ENCODE results near the gene RANBP1.
A peak's percentile ranks its signal among the peaks of the same experiment; 100 is the strongest.
"Not testable (repeated sequence)": the region's sequence is repeated elsewhere in the genome, so short reads cannot be mapped to it uniquely, and the experiment has no call there.

Gene RANBP1

DNA sequence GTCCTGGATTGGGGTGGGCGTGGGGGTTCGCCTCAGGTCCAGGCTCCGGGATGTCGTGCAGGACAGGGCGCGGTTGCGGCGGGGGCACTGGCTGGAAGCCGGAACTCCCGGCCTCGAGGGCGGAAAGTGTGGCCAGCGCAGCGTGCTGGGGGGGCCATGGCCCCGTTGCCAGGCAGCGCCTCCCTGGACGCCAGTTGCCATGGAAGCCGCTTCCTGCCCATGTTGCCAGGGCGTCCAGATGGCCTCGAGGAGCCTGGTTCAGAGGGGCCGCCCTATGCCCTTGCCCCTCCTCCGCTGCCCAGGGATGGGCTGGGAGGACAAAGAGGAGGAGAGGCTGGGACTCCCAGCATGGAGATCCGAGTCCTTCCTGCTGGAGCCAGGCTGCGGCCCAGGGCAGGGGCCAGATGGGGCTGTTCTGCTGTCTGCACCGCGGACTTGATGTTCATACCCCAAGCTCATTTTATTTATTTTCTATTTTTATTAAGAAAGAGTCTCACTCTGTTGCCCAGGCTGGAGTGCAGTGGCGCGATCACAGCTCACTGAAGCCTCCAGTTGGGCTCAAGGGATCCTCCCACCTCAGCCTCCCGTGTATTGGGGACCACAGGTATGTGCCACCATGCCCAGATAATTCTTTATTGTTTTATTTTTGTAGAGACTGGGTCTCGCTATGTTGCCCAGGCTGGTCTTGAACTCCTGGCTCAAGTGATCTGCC is 39.6 kb downstream of the RANBP1 start:
- DNase-seq: peak; percentile 80 to 88

DNA sequence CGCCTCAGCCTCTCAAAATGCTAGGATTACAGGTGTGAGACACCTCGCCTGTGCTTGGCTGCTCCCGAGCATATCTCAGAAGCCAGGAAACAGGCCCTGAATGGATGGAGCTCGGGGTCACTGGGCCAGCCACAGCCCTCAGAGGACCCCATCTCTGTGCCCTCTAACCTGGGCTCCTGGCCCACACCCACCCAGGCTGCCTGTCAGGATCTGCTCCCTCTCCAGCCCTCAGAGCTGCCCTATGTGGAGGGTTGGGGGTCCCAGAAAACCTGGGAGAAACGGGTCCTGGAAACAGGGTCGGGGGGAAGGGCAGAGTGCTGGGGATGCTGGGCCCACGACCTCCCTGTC is 40.1 kb downstream of the RANBP1 start:
- no peak for DNase-seq

- DNase-seq: peak; percentile 59 to 67
Observed at GRCh38 chr22:20156611-20157429, 40.9 kb downstream of the RANBP1 start.

- no peak for DNase-seq
Observed at GRCh38 chr22:20157430-20158183, 41.7 kb downstream of the RANBP1 start.

DNA sequence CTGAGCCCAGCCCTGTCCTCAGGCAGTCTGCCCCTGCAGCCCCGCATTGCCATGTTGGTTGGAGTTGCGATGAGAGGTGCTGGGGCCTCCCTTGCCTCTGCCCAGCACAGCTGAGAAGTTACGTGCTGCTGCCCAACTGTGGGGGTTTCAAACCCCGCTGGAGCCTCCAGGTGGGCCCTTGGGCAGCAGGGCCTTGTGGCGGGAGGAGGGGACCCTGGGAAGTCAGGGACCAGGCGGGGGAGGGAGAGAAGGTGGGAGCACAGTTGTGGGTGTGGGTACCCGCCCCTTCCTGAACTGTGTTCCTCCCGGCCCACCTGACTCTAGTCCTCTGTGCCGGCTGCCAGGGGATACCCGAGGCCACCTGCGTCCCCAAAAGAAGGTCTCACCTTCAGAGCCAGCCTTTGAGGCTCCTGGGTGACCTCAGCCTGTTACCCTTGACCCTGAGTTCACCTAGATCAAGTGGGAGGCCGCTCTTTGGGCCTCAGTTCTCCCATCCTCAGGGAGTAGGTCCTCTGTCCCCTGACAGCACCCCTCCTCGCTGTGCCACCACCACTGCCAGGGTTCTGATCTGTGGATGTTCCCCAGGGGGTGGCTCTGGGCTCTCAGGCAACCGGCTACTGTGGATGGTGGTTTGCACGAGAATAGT is 42.6 kb downstream of the RANBP1 start:
- no peak for DNase-seq

DNA sequence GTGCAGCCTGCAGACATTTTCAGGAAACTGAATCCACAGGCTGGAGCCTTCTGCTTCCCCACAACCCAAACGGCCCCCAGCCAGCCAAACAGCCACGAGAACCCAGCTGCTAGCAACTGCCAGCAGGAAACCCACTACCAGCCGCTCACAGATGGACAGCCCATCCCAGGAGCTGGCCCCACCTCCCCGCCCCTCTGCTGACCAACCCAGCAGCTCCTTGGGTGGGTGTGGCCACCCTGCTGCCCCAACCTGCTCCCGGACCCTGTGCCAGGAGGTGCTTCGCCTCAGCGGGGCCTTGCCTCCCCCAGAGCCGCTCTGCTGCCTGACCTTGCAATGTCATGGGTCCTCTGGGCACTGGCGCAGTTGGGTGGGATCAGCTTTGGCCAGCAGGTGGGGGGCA is 43.2 kb downstream of the RANBP1 start:
- no peak for DNase-seq

DNA sequence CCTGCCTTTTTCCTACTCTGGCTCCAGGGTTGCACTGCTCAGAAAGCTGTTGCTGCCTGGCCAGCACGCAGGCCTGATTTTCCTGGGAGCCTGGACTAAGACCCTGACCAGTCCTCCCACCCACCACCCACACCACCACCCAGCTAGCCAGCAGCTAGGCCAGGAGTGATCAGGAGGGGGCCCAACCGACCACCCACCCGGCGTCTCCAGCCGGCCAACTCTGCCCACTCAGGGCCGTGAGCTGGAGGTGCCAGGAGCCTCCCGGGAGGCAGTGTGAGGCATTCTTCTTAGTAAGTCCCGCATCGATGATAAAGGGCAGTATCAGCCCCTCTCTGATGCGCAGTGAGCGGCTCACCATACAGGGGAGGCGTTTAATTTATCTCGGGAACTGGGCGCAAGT is 43.6 kb downstream of the RANBP1 start:
- not testable (repeated sequence) for DNase-seq

GRCh38 chr22:20160041-20160440 is 44.1 kb downstream of the RANBP1 start:
- no peak for DNase-seq

GRCh38 chr22:20164863-20165262 is 49.0 kb downstream of the RANBP1 start:
- no peak for DNase-seq

GRCh38 chr22:20165421-20165820 is 49.5 kb downstream of the RANBP1 start:
- no peak for DNase-seq

DNA sequence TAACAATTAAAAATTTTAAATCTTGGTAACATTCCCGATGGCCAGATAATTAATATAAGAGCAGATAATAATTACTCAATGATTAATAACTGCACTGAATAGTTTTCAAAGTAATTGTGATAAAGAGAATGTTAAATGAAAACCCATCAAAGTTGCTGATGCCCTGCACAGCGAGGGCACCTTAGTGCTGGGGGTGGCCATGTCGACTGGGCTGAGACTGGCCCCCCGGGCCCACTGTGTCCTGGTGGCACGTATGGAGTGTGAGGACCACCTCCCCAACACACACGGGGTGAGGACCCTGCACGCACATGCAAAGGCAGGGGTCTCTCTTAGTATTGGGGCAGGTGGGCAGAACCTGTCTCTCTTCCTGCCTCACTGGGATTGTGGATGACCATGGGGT is 50.0 kb downstream of the RANBP1 start:
- no peak for DNase-seq

DNA sequence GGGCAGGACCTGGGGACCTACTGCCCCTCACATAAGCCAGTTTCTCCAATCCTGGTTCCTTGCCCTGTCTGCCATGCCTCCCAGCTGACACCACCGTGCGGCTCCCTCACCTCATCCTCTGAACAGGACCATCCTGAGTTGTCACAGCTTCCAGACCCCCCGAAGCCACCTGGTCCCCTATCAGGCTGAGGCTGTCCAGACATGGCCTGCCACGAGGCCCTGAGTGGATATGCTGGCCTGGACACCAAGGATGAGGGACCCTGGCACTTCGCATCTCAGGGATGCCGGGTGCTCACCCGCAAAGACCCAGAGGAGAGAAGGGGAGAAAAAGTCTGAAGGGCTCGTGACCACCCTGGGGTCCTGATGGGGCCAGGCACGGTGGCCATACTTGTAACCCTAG is 50.8 kb downstream of the RANBP1 start:
- DNase-seq: no peak

GRCh38 chr22:20167643-20168322 is 51.9 kb downstream of the RANBP1 start:
- DNase-seq: no peak

GRCh38 chr22:20169253-20169822 is 53.4 kb downstream of the RANBP1 start:
- no peak for DNase-seq

- no peak for DNase-seq
Observed at GRCh38 chr22:20170170-20170569, 54.3 kb downstream of the RANBP1 start.

GRCh38 chr22:20171288-20172140 is 55.6 kb downstream of the RANBP1 start:
- DNase-seq: no peak

- DNase-seq: no peak
Observed at GRCh38 chr22:20172141-20172613, 56.3 kb downstream of the RANBP1 start.

- DNase-seq: peak in 1 of 2 experiments; percentile 32
Observed at GRCh38 chr22:20173246-20173645, 57.3 kb downstream of the RANBP1 start.

DNA sequence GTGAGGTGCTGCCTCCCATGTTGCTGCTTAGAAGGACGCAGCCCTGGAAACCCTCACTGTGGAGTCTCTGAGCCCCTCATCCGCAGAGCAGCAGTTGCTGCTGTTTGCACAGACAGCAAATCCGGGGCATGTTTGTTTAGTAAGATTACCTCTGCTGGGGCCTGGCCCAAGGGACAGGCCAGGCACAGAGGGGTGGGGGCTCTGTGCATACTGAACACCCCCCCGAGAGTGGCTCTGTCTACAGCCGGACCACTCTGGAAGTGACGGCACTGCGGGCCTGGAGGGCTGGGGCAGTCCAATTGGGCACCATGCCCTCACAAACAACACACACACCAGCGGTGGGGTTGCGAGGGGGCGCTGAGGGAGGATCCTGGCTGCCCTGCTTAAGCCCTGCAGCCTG is 57.9 kb downstream of the RANBP1 start:
- DNase-seq: peak; percentile 14 to 32

- DNase-seq: peak in 1 of 2 experiments; percentile 37
Observed at GRCh38 chr22:20174785-20175596, 59.1 kb downstream of the RANBP1 start.
